ENCODE results near the gene ANKRD11.

ANKRD11 gene

DNA sequence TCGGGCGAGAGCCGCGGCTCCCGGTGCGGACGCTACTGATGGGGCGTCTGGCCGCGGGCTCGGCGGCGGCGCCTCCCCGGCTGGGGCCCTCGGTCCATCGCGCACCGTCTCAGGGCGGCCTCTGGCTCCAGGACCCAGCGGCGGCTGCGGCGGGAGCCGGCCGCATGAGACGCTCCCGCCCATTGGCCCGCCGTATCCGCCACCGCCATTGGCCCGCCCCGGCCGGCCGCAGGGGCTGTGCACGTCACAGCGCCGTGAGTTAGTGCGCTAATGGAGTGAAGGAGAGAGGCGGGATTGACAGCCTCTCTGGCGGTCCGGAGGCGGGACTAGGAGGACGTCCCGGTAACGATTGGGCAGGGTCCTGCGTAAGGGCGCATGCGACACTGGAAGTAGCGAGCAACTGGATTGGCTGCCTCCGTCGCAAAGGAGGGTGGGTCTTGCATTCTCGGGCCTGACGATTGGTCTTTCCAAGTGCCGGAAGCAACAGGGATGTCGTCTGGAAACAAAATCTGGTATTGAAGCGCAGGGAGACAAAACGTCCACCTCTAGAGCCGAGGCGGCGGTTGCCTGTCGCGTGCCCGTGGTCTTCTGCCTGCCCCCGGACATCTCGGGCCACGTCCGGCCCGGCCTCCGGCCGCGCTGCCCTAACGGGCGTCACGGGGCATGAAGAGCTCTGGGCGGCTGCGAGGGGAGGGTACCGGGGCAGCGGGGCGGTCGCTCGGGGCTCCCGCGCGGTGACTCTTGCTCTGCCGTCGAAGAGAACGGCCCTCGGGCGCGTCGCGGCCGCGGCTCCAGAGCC, at the start of gene ANKRD11:
TSS of gene ANKRD11 (minus strand) at position 123 of the 799 bp plus-strand sequence. CDS start 173,542 bp downstream, outside the sequence.
- DNase-seq (ENCODE audit: low read depth), result peak; percentile 100

DNA sequence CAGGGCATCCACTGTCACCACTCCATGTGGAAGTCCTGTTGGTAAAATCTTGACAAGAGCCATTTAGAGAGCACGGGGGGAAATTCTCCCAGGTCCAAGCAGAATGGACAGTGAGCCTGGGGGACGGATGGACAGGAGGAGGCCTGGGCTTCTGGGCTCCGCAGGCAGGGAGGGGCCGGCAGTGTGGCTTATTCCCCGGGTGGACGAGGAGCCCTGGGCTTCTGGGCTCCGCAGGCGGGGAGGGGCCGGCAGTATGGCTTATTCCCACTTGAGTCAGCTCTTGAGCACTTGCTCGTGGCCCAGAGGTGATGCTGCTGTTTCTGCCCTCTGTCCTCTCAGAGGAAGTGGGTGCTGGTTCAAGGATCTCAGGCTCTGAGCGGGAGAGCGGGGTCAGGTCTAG, 47.9 kb upstream of the ANKRD11 start:
- no peak for DNase-seq (ENCODE audit: low read depth)

DNA sequence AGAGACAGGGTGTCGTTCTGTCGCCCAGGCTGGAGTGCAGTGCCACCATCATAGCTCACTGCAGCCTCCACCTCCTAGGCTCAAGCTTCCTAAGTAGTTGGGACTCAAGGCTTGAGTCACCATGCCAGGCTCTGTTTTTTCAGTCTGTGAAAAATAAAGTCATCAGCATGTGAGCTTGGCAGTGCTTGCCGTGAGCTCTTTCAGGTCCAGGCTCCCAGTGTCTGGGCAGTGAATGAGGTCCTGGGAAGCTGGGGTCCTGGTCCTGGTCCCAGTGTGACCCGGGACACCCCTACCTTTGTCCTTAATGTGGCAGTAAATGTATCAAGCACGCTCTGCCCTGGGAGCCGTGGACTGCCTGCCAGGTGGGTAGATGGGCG, 47.2 kb upstream of the ANKRD11 start:
- no peak for DNase-seq (ENCODE audit: low read depth)

DNA sequence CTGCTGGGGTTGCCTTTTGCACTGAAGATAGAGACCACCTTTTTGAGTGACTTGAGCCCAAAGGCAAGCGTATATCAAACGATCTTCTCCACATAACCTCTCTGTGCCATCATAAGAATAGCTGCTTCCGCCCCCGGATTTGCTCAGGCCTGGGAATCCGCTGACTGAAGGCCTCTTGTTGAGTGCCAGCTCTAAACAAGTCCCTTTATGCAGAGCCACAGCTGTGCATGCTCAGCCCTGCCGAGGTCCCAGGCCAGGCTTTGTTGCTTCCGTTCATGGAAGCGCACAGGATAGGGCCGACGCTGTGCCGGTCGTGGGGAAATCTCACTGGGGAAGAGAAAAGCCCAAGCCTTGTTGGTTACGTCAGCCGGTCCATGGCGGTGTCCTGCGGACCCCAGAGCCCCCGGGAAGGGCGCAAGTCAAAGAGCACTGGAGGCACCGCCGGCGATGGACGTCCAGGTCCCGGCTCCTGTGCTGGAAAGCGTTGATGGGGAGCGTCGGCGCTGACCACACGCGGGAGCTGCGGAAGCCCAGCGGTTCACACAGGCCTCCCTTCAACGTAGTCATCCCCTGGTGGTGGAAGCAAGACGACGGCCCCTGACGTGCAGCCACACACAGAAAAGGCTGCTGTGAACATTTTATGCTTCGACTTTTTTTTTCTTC, 46.7 kb upstream of the ANKRD11 start:
- DNase-seq (ENCODE audit: low read depth), result no peak

DNA sequence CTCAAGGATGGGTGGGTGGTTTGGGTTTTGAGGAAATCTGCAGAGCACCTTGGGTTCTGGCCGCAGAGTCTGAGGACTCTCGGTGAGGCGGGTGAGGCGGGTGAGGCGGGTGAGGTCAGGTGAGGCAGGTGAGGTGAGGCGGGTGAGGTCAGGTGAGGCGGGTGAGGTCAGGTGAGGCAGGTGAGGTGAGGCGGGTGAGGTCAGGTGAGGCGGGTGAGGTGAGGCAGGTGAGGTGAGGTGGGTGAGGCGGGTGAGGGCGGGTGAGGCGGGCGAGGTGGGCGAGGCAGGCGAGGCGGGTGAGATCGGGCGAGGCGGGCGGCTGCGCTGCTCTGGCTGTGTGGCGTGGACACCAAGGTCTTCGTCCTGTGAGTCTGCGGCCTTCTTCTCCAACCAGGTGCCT, 46.0 kb upstream of the ANKRD11 start:
- DNase-seq (ENCODE audit: low read depth), result no peak

DNA sequence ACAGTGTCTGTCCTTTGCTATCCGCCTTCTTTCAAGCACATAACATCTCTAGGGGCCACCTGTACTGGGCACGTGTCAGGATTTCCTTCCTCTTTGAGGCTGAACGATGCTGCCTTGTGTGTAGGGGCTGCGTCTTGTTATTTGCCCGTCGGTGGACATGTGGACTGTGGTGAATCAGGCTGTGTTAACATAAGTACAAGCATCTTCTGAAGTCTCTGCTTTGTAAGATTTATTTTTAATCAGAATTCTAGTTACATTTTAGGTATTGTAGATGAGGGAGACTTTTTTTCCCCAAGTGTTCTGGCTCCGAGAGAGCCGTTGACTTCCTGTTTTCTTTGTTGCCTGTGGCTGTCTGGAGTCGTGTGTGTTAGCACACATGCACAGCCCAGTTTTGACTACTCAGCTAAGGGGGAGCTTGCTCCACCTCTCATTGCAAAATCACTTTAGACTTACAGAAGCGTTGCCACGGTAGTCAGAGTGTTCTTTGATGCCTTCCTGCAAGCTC, 43.9 kb upstream of the ANKRD11 start:
- DNase-seq (ENCODE audit: low read depth), result peak; percentile 84

DNA sequence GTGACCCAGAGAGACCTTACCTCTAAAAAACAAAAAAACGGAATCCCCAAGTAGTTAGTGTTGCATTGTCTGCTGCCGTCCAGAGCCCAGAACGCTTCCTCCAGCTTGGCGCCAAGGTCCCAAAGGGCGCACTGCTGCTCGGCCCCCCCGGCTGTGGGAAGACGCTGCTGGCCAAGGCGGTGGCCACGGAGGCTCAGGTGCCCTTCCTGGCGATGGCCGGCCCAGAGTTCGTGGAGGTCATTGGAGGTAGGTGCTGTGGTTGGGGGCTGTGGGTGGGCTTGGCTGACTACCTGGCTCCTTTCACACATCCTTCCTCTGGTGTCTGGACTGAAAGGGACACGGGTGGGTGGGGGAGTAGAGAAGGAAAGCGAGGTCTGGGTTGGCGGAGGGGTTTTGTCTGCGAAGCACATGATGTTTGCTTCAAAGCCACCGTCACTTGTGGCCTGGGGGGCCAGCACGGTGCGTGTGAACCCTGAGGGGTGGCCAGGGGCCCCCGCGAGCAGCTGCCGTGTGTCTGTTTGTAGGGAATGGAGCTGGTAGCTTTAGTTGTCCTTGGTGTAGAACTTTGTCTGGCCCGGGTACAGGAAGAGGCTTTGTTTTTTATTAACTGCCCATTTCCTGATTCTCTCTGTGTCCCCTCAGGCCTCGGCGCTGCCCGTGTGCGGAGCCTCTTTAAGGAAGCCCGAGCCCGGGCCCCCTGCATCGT, 41.6 kb upstream of the ANKRD11 start:
- DNase-seq (ENCODE audit: low read depth), result no peak

DNA sequence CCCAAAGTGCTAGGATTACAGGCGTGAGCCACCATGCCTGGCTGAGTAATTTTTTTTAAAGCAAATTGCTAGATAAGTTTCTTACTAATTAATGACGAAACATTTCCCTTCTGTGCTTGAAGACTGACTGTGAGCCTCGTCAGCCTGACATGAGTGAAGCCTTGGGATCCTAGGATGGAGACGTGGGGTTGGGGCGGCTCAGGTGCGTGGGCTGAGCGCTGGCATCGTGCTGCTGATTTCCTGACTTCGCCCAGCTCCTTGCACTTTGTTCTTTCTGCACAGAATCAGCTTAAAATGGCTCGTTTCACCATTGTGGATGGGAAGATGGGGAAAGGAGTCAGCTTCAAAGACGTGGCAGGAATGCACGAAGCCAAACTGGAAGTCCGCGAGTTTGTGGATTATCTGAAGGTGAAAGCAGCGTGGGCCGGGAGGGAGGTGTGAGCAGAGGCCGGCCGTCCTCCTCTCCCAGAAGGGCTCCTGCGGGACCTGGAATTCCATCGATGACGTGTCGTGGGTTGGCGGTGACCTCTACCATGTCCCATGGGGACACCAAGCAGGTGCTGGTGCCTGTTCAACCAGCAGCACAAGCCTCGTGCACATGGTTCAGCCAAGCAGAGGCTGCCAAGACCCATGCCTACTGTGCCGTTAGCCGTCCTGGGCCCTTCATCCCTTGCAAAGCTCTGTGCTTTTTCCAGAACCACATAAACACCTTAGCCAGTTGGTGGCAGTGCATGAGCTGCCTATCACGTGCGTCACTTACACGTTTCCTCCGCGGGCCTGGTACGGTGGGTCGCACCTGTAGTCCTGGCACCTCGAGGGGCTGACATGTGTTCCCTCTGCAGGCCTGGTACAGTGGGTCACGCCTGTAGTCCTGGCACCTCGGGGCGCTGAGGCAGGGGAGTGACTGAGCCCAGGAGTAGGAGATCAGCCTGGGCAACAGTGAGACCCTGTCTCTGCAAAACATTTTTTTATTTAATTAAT, 40.3 kb upstream of the ANKRD11 start:
- DNase-seq (ENCODE audit: low read depth), result no peak

DNA sequence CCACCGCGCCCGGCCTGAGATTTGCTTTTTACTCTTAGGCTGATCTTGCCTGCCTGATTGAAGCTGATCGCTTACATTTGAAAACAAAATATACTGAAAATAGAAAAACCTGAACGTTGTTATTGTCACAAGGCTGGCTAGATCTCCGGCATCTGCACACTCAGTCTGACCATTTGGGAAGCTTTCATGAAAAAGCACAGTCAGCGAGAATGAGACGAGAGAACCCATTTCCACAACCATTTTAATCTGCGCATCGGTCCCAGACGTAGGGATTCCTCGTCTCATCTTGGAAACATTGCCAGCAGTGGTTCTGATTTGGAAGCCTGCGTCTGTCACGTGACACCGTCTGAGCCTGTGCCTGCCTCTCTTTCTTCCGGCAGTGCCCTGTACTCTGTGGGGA, 38.7 kb upstream of the ANKRD11 start:
- no peak for DNase-seq (ENCODE audit: low read depth)

DNA sequence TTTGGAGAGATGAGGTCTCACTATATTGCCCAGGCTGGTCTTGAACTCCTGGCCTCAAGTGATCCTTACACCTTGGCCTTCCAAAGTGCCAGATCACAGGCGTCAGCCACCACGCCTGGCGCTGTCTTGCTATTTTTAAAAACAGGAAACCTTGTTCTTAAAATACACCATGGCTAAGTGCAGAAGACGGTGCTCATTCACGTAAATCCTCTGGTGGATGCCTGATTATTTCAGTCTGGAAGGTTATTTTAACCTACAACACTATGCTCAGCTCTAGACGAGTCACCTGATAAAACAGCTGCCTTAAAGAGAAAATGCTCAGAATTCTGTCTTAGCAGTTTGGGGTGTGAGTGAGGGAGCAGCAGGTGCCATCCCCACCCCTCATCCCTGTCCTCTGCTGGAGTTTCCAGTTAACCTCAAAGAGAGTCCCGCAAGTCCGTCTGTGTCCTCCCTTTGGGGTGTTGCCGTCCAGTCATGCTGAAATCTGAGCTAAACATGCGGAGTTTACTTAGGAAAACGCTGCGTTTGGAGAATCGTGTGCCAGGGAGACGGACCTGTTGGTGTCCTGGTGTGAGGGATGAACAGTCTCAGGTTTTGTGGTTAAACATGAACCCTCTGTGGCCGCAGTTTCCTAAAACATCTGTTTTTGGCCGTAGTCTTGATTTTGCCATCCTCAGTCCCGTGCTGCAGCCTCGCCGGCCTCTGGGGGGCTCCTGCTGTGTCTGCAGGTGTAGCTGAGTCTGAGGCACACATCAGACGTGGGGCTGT, 35.0 kb upstream of the ANKRD11 start:
- no peak for DNase-seq (ENCODE audit: low read depth)

DNA sequence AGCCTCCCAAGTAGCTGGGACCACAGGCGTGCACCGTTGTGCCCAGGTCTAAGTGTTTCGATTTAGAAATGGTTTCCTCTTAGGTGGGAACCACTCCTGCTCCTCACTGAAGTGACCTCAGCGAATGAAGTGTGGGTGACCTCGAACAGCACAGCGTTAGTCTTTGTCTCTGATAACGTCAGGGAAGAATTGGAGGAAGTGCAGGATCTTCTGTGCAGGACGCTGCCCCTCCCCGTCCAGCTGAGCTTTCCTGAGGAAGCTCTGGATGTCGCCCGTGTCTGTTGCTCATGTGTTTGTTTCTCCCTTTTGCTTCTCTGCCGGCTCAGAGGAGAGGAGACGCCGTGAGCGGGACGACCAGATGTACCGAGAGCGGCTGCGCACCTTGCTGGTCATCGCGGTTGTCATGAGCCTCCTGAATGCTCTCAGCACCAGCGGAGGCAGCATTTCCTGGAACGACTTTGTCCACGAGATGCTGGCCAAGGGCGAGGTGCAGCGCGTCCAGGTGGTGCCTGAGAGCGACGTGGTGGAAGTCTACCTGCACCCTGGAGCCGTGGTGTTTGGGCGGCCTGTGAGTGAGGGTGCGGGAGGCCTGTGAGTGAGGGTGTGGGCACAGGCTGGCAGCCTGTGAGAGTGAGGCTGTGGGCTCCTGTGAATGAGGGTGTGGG, 33.5 kb upstream of the ANKRD11 start:
- DNase-seq (ENCODE audit: low read depth), result no peak

DNA sequence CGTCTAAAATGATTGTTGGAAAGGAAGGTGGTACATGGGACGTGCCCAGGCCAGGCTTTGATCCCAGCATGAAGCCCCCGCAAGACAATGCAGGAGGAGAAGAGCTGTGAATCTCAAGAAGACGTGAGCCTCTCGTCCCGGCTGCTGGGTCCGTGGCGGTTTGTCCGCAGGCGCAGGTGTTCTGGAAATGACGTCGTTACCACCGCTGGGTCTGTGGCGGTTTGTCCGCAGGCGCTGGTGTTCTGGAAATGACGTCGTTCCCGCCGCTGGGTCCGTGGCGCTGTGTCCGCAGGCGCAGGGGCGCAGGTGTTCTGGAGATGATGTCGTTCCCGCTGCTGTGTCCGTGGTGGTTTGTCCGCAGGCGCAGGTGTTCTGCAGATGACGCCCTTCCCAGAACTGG, 31.9 kb upstream of the ANKRD11 start:
- DNase-seq (ENCODE audit: low read depth), result no peak

DNA sequence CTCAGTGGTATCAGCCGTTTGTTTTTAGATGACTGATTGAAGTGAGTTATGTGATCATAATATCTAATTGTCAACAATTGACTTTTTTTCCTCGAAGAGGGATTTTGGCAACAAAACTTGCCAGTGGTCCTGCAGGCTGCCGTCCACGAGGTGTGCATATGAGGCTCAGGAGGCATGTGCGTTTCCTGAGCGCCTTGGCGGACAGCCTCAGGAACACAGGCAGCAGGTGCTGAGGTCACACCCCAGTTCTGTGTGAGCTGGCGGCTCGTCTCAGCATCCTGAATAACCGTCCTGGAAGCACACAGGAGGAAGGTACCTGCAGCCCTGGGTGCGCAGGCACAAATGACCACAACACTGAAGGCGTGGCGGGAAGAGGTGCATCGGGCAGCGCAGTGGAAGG, 29.5 kb upstream of the ANKRD11 start:
- DNase-seq (ENCODE audit: low read depth), result no peak

DNA sequence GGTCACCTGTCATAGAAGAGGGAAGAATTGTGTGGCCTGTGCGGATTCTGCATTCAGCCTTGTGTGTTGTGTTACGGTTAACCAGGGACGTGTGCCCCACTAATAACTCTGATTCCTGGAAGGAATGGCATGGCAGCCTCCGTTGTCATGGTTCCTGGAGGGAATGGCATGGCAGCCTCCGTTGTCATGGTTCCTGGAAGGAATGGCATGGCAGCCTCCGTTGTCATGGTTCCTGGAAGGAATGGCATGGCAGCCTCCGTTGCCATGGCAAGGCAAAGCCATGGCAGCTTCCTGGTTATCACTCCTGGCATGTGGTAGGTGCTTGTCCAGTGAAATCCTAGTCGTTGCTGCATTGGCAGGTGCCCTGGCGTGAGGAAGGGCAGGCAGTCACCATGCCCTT, 26.8 kb upstream of the ANKRD11 start:
- no peak for DNase-seq (ENCODE audit: low read depth)

DNA sequence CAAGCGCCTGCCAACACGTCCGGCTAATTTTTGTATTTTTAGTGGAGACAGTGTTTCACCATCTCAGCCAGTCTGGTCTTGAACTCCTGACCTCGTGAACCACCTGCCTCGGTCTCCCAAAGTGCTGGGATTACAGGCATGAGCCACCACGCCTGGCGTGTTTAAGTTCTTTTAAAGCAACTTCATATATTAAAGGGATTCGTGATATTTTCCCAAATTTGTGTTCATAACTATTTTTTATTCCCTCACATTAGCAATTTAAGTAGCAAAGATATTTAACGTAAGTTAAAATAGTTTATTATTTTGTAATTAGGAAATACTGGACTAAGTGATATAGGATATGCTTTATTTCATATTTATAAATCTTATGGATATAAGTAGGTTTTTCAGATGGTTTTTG, 22.1 kb upstream of the ANKRD11 start:
- DNase-seq (ENCODE audit: low read depth), result no peak

DNA sequence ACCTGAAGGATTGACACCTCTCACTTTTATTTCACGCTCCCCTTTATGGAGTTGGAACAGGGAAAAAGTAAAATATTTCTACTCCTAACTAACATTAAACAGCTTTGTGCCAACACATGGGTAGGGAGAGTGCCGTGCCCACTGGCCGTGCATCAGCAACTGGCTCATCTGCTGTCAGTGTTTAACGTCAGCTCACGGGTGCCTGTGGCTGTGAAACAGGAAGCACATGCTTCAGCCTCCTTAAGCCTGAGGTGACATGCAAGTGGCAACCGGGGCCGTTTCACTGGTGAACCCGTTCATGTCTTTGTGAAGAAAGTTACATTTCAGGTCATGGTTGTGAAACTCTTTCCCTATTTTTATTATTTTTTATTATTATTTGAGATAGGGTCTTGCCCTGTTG, 21.0 kb upstream of the ANKRD11 start:
- no peak for DNase-seq (ENCODE audit: low read depth)

DNA sequence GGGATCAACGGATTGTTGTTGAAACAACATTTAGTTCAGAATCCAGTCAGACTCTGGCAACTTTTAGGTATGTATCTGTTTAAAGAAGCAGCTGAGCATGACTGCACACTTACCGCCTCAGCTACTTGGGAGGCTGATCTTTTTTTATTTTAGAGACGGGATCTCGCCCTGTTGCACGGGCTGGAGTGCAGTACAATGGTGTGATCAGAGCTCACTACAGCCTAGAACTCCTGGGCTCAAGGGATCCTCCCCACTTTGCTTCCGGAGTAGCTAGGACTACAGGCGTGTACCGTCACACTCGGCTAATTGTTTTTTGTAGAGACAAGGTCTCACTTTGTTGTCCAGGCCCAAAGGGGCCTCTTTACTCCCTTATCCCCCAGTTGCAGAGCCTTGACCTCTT, 20.2 kb upstream of the ANKRD11 start:
- no peak for DNase-seq (ENCODE audit: low read depth)

DNA sequence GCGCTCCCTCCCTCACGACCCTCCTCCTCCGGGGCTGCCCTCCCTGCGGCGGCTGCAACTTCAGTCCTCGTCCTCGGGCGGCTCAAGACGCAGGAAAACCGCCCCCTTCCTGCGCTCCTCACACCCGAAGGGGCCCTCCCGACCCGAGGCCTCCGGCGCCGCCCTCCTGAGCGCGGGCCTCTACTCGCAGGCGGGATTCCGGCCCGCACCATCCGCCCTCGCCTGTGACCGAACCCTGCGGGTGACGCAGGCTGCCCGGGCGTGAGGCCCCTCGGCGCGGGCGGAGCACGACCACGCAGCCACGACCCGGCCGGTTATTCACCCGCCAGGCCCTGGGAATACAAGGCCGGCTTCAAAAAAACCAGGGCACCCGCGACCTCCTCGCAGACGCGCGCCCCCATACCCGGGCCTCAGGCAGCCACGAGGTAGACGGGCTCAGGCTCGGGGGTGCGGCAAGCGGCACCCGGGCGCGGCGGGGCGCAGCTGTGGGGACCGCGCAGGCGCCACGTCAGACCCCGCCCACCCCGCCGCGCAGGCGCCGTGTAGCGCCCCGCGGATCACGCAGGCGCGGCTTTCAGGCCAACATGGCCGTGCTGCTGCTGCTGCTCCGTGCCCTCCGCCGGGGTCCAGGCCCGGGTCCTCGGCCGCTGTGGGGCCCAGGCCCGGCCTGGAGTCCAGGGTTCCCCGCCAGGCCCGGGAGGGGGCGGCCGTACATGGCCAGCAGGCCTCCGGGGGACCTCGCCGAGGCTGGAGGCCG, 17.7 kb upstream of the ANKRD11 start, which contains the start of gene SPG7:
TSS of gene SPG7 (plus strand) at position 570 of the 757 bp plus-strand sequence. CDS start at position 585, 15 bp downstream.
- peak; percentile 78 for DNase-seq (ENCODE audit: low read depth)

DNA sequence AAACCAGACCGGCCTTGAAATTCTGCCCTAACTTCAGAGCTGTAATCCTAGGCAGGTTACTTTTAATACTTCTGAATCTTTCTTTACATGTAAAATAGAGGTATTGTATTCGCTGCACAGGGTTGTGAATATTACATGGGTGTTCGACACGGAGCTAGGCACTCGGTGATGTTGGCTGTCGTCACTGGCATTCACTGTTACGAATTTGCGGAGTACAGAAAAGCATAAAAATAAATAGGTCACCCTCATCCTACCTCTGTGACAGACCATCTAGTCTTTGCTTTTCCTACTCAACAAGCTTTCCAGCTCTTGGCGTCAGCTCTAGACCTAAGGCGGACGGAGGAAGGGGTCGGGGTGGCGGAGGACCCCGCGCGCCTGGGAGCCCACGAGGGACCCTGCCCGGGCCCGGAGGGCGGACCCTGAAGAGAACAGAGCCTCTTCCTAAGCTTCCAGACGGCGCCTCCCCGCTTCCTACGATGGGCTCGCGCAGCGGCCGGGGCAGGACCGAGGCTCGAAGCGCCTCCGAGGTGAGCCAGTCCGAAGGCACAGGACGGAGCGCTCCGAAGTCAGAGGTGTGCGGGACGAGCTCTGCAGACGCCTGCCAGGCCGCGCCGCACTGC, 17.0 kb upstream of the ANKRD11 start:
- DNase-seq (ENCODE audit: low read depth), result no peak

All from amniotic epithelial cell (primary cell).